NCI-H345 (cell line): ENCODE results near the gene IVNS1ABP.
"Not testable (repeated sequence)": the region's sequence is repeated elsewhere in the genome, so short reads cannot be mapped to it uniquely, and the experiment has no call there.

Source experiments
- DNase-seq: peaks from one replicate; lab custom pipeline; 2025; lab: John Stamatoyannopoulos, UW

The IVNS1ABP gene

GRCh38 chr1:185328255-185328654 is 11.2 kb upstream of the IVNS1ABP start:
- no peak for DNase-seq

DNA sequence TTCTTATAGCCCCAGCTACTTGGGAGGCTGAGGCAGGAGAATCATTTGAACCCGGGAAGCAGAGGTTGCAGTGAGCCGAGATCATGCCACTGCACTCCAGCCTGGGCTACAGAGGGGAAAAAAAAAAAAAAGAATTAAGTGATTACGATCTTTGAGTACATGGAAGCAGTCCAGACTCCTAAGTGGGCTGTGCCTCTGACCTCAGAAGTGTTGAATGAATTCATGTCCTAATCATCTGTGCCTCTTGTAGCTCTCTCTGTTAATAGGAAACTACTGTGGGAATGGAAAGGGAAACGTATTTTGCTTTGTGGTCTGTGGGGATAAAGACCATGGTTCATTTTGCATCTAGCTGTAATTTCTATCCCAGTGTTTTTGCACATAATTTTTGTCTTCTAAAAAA is 8.4 kb upstream of the IVNS1ABP start:
- no peak for DNase-seq

DNA sequence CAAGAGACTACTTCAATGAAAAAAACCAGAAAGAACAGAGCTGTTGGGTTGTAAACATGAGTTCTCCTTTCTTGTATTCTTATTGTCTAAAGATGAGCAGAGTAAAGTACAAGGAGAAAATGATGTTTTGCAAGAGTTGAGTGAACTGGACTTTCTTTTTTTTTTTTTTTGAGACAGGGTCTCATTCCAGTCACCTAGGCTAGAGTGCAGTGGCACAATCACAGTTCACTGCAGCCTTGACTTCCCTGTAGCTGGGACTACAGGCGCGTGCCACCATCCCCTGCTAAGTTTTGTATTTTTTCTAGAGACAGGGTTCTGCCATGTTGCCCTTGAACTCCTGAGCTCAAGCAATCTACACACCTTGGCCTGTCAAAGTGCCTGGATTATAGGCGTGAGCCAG is 7.1 kb upstream of the IVNS1ABP start:
- no peak for DNase-seq

GRCh38 chr1:185322636-185323035 is 5.6 kb upstream of the IVNS1ABP start:
- DNase-seq, result no peak

GRCh38 chr1:185321653-185322221 is 4.7 kb upstream of the IVNS1ABP start:
- not testable (repeated sequence) for DNase-seq

GRCh38 chr1:185321104-185321503 is 4.1 kb upstream of the IVNS1ABP start:
- DNase-seq, result not testable (repeated sequence)

- DNase-seq, result no peak
Measured at GRCh38 chr1:185319139-185319475, 2.1 kb upstream of the IVNS1ABP start.

DNA sequence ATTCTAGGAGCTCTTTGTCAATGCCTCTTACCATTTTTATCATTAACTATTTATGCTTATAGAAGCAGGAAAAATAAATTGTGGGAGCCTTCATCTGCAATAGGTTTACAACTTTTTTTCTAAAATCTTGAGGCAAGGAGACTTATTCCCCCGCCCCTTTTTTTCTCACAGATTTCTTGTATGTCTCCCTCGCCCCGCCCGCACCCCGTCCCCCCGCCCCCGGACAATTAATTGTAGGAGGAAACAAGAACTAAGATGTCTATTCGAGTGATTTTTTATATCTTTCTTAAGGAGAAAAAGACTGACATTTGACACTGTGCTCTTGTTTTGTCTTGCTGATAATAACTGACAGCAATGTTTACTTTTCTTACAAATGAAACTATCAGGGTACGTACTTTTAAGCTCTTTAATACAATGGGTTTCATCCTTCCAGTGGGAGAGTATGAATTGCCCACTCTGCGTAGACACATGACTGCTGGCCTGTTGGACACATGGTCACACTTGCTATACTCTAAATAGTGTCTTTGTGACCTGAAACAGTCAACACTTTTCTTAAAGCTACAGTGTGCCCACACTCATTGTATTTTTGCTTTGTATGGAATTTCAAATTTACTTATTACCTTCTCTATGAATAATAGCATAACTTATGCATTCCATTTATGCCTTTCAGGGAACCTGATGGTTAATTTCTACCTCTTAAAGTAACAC is 1.5 kb upstream of the IVNS1ABP start:
- DNase-seq, result no peak

GRCh38 chr1:185317886-185318310 is 855 bp upstream of the IVNS1ABP start:
- peak; percentile 54 for DNase-seq

GRCh38 chr1:185316163-185317033 is 645 bp downstream of the IVNS1ABP start:
- DNase-seq, result peak; percentile 94

DNA sequence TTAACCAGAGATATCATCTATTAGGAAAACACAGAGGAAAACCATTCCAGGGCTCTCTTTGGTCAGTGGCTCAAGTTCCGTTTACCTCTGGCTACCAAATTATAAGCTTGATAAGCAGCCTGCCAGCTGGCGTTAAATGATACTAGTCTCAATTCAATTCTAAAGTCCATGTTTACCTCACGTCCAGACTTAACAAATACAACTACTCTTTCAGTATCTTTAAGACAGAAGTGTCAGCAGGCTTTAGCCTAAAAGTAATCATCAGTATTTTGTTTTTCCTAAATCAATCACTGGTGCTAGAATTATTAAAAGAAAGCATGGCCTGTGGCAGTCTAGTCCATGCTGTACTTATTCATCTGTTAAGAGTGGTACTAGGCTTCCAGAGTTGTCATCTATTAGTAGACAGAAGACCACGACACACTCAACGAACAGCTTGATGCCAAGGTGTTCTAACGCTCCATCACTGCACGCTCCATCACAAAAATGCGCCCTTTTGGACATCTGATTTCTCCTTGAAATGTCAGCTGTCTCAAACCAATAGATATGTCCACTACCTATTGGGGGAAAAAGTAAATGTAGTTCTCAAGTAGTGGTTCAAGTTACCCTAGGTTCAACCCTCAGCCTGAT is 1.5 kb downstream of the IVNS1ABP start:
- no peak for DNase-seq

- no peak for DNase-seq
Measured at GRCh38 chr1:185314411-185314810, 2.6 kb downstream of the IVNS1ABP start.

DNA sequence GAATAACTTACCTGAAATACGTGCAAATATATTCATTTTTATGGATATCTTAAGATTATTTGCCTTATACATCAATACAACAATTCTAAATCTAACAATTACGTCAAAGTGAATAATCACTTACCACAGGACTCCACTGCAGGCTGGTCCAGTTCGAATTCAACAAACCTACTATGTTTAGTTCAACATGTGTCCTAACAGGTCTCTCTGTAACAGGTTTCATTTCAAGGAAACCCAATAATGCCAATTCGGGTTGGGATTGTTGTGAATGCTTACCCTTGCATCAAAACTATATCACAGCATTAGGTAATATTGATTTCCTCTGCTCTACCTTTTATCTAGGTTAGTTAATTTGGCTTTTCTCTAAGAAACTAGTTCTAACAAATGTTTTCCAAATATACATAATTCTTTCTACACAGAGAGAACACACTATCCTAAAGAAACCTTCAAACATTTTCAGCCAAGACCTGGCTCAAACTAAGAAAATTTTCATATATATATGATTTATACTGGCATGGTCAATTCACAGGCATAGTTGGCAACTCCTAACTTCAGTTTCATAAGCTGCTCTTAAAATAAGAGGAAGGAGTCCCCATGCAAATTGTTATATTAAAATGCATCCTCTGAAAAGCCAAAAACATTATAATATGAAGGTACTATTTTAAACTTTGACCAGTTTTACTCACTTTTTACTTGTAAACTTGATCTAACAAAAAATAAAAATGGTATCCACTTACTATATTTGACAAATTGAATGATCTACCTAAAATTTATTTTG is 4.5 kb downstream of the IVNS1ABP start:
- no peak for DNase-seq

GRCh38 chr1:185311589-185312225 is 5.3 kb downstream of the IVNS1ABP start:
- no peak for DNase-seq

DNA sequence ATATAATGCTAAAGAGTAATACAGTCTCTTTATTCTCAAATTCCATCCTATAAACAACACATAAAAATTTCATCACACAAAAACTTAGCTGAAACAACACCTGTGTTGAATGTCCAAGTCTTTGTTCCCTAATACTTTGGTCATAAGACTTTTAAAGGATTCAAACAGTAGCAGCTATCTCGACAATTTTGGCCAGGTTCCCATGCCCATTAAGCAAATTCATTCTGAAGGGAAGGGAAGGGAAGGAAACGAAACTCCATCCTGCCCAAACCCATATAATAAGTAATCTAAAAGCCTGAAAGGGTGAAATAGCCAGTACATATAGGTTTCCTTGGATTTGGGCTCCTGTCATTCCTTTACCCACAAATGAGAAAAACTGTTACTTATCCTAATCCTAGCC is 7.5 kb downstream of the IVNS1ABP start:
- no peak for DNase-seq

DNA sequence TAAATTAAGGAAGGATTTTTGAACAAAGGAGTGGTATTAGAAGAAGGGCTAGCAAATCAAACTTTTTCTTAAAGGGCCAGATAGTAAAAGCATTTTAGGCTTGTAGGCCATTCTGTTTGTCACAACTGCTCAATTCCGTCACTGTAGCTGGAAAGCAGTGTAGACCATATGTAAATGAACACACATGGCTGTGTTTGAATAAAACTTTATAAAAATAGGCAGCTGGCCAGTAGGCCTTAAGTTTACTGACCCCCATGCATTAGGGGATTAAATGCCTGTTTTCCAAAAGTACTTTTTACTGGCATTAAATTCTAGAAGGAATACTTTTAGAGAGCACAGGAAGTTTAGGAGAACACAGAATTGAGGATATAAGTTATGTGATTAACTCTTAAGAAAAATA is 8.9 kb downstream of the IVNS1ABP start:
- DNase-seq, result no peak

DNA sequence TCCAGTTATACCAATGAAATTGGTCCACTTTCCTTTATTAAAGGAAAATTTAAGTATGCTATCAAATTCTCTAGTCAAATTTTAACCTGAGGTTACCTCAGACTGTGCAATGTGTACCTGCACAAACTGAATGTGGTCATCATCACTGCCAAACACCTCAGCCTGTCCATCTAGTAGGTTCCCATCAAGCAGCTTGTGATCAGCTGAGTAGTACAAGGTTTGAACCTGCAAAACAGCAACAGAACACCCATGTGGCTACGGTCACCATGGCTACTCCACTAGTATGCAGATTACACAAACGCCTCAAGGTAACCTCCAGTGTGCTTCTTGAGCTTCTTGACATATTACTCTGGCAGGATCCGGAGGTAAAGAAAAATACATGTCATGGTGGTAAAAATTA is 11.6 kb downstream of the IVNS1ABP start:
- no peak for DNase-seq

GRCh38 chr1:185300152-185300551 is 16.9 kb downstream of the IVNS1ABP start:
- no peak for DNase-seq

- no peak for DNase-seq
Measured at GRCh38 chr1:185297982-185298381, 19.1 kb downstream of the IVNS1ABP start.

DNA sequence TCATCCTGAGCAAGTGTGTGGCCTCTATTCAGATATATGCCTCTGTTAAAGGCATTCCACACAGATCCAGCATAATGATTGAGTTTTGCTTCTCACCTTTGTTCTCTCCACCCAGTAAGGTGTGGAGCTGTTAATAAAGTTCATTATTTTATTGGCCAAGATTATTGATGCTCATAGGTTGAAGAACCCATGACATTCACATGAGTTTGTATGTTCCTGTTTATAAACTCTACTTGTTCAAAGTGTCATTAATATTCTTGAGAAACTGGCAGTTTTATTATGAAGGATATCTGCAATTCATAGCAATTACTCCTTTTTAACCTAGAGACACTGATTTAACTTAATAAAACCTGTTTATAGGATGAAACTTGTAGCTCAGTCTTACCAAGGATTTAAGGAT is 22.0 kb downstream of the IVNS1ABP start:
- no peak for DNase-seq

DNA sequence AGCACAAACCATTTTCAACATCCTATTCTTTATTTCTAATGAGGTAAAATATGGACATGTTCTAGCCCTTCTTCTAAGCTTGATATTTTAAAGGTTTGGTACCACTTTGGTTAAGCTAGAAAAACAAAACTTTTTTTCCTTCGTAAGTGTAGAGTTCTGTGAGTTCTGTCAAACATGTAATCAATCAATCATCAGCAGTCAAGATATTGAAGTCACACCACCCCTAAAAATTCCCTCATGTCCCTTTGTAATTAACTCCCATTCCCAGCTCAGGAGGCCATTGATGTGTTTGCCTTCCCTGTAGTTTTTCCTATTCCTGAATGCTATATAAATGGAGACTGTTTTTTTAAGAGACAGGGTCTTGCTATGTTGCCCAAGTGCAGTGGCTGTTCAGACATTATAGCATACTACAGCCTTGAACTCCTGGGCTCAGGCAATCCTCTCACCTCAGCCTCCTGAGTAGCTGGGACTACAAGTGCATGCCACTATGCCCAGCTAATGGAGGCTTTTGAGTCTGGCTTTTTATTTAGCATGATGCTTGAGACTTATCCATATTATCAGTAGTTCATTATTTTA is 23.0 kb downstream of the IVNS1ABP start:
- no peak for DNase-seq
